Measurements from ENCODE around the gene PKNOX2. TPM values are rescaled to one million over a fixed set of nuclear protein-coding genes. Genes with fewer than 3 reads are reported as not detected.

Gene PKNOX2
- total RNA-seq, 4 donors from 2014 or later: 0.27 to 4.8 (median 0.75) TPM; not detected in 1

DNA sequence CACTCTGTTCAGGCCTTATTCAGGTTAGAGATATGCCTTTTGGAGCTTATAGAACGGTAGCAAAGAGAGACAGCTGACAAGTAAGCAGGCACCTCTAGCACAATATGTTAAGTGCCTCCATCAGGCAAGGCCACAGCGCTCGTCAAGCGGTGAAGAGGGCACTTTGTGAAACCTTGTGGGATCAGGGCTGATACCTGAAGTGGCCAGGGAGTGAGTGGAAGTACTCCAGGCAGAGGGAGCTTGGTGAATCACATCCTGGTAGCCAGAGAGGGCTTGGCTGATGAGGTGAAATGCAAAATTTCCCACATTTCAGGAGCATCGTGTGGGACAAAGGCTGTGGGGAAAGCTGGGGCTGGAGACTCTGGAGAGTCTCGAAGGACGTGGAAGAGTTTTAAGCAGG lies 87.4 kb downstream of the PKNOX2 start:
- TF ChIP-seq EP300 (IDR thresholded peaks at IDR 0.05; ENCODE audit: low read depth) (no peak), POLR2AphosphoS5 (IDR thresholded peaks at IDR 0.05) (no peak), POLR2A (IDR thresholded peaks at IDR 0.05) (no peak)
- TF ChIP-seq, protein P1, sequence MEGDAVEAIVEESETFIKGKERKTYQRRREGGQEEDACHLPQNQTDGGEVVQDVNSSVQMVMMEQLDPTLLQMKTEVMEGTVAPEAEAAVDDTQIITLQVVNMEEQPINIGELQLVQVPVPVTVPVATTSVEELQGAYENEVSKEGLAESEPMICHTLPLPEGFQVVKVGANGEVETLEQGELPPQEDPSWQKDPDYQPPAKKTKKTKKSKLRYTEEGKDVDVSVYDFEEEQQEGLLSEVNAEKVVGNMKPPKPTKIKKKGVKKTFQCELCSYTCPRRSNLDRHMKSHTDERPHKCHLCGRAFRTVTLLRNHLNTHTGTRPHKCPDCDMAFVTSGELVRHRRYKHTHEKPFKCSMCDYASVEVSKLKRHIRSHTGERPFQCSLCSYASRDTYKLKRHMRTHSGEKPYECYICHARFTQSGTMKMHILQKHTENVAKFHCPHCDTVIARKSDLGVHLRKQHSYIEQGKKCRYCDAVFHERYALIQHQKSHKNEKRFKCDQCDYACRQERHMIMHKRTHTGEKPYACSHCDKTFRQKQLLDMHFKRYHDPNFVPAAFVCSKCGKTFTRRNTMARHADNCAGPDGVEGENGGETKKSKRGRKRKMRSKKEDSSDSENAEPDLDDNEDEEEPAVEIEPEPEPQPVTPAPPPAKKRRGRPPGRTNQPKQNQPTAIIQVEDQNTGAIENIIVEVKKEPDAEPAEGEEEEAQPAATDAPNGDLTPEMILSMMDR (IDR thresholded peaks at IDR 0.05): no peak
- H3K27ac ChIP-seq: no peak overlapping the region
- in situ Hi-C loops (cut with MboI; ENCODE audit: low pct_ligation_motif_present in 1 of 4, low pct_unique_long_range_greater_than_20kb in 1 of 4, low sequenced_read_pairs in 3 of 4) (no loop called here), intact Hi-C loops (cut with DNase I; ENCODE audit: low total_unique reads) (no loop called here)
- H3K27me3 ChIP-seq: no peaks in the 10 kb centered on the region
- DNase-seq: no peak
- no peaks in the 10 kb centered on the region for H3K36me3 ChIP-seq
- 83 to 99% methylated on average over 6 to 7 of the region's 7 CpGs for WGBS, 2 donors (ENCODE audit: low coverage in 1 of 2)
- H3K9me3 ChIP-seq: no peaks in the 10 kb centered on the region
- H3K4me1 ChIP-seq: no peaks in the 10 kb centered on the region
- H3K4me3 ChIP-seq: no peak overlapping the region

DNA sequence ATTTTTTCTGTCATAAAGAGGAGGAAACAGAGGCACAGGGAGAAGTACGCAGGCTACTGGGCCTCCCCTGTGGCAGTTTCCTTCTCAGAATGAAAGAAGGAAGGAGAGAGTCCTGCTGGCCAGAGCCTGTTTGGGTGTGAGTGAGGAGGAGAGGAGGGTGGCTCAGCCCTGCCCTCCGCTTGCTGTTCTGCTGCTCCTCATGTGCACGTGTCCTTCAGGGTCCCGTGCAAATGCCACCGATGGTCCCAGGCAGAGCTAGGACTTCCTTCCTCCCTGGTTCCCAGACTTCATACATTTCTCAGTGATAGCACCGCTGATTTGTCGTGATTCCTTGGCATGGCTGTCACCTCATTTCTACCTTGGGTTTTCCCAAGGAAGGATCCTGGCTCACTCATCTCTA lies 88.7 kb downstream of the PKNOX2 start:
- Histone ChIP-seq H3K4me3 (no peak overlapping the region), H3K9me3 (no peaks in the 10 kb centered on the region), H3K27ac (peak overlapping the region in 3 of 4 donors; percentile 6 to 57 (median 16)), H3K36me3 (no peaks in the 10 kb centered on the region), H3K4me1 (no peaks in the 10 kb centered on the region), H3K27me3 (no peaks in the 10 kb centered on the region)
- in situ Hi-C loops (cut with MboI; ENCODE audit: low pct_ligation_motif_present in 1 of 4, low pct_unique_long_range_greater_than_20kb in 1 of 4, low sequenced_read_pairs in 3 of 4) (no loop called here), intact Hi-C loops (cut with DNase I; ENCODE audit: low total_unique reads) (no loop called here)
- TF ChIP-seq POLR2A (IDR thresholded peaks at IDR 0.05): no peak
- TF ChIP-seq EP300 (IDR thresholded peaks at IDR 0.05; ENCODE audit: low read depth): no peak
- TF ChIP-seq, protein P1 (IDR thresholded peaks at IDR 0.05): no peak
- TF ChIP-seq POLR2AphosphoS5 (IDR thresholded peaks at IDR 0.05): no peak
- 35 to 67% methylated on average over 5 to 7 of the region's 7 CpGs for WGBS, 2 donors (ENCODE audit: low coverage in 1 of 2)
- DNase-seq: no peak

DNA sequence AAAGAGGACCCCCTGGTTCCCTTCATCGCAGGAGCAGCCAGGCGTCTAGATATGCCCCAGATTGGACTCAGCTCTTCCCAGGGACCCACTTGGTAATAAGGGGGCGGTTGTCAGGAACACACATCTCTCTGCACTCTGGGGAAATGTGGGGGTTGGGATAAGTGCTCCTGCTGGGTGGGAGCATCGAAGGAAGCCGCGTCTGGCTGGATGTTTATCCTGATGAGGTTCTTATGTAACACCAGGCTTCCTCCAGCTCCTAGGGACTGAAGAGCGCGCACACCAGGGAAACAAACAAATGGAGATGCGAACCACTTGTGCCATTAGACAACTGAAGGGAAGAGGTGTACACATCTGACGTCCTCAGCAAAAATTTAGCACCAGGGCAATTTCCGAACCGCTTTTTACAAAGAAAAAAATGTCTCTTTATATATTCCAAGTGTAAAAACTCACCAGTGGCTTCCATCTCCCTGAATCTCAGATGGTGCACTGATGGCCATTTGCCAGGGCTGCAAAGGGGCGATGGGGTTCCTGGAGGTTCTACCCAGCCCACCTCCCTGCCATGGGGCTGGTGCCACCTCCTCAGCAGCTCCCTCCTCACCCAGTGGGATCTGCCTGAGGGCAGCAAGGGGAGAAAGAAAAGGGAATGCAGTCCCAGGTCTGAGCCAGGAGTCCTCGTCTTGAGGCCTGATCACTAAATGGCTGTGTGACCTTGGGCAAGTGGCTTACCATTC lies 89.4 kb downstream of the PKNOX2 start:
- no peaks in the 10 kb centered on the region for H3K4me1 ChIP-seq
- no peak for TF ChIP-seq EP300 (IDR thresholded peaks at IDR 0.05; ENCODE audit: low read depth)
- TF ChIP-seq POLR2AphosphoS5 (IDR thresholded peaks at IDR 0.05): no peak
- TF ChIP-seq, protein P1 (IDR thresholded peaks at IDR 0.05): no peak
- TF ChIP-seq POLR2A (IDR thresholded peaks at IDR 0.05): no peak
- H3K9me3 ChIP-seq: no peaks in the 10 kb centered on the region
- peak overlapping the region in 2 of 4 donors; percentile 6 to 57 for H3K27ac ChIP-seq
- in situ Hi-C loops (cut with MboI; ENCODE audit: low pct_ligation_motif_present in 1 of 4, low pct_unique_long_range_greater_than_20kb in 1 of 4, low sequenced_read_pairs in 3 of 4) (no loop called here), intact Hi-C loops (cut with DNase I; ENCODE audit: low total_unique reads) (no loop called here)
- no peak for DNase-seq
- H3K4me3 ChIP-seq: no peak overlapping the region
- no peaks in the 10 kb centered on the region for H3K27me3 ChIP-seq
- no peaks in the 10 kb centered on the region for H3K36me3 ChIP-seq
- 70 to 73% methylated on average over 6 to 14 of the region's 14 CpGs for WGBS, 2 donors (ENCODE audit: low coverage in 1 of 2)

DNA sequence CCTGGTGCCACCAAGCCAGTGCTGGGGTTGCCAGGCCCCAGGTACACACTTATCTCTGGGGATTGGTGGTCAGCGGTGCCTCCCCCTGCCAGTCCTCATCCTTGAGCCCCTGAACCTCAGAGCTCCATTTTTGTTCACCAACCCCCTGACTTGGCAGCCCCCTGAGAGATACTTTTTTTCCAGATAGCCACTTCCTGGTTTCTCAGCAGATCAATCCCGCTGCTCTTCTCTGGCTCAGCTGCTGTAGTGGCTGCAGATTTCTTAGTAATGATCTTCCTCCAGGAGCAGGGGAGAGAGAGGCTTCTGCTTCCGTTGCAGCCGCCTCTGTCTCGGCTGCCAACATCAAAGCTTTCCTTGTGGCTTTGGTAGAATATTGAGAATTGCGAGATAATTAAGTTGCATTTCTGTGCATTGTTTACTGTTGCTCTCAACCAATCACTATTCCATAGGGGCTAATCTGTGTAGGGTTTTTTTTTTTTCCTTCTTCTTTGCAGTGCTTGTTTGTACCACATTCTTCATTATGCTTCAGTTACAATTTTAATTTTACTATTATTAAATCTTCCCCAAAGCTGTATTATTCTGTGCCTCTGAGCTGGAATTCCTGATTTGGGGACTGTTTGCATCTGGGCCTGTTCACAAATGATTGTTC lies 92.1 kb downstream of the PKNOX2 start:
- Histone ChIP-seq H3K4me1 (no peaks in the 10 kb centered on the region), H3K27me3 (no peaks in the 10 kb centered on the region), H3K36me3 (no peaks in the 10 kb centered on the region), H3K9me3 (no peaks in the 10 kb centered on the region), H3K4me3 (no peak overlapping the region), H3K27ac (no peak overlapping the region)
- WGBS, 2 donors (ENCODE audit: low coverage in 1 of 2): 50 to 66% methylated on average over 1 to 6 of the region's 6 CpGs
- TF ChIP-seq, protein P1 (IDR thresholded peaks at IDR 0.05): no peak
- no peak for TF ChIP-seq POLR2A (IDR thresholded peaks at IDR 0.05)
- no peak for DNase-seq
- intact Hi-C loops (cut with DNase I; ENCODE audit: low total_unique reads): no loop called here
- in situ Hi-C loops (cut with MboI; ENCODE audit: low pct_ligation_motif_present in 1 of 4, low pct_unique_long_range_greater_than_20kb in 1 of 4, low sequenced_read_pairs in 3 of 4): no loop called here

Measured in transverse colon (tissue), 4 donors.